Measurements from ENCODE around the gene HIC2. TPM values are rescaled to one million over a fixed set of nuclear protein-coding genes. Genes with fewer than 3 reads are reported as not detected.
"Not testable (repeated sequence)": the region's sequence is repeated elsewhere in the genome, so short reads cannot be mapped to it uniquely, and the experiment has no call there.

The HIC2 gene
- total RNA-seq, 1 donor from 2014 or later = 43.9 TPM

DNA sequence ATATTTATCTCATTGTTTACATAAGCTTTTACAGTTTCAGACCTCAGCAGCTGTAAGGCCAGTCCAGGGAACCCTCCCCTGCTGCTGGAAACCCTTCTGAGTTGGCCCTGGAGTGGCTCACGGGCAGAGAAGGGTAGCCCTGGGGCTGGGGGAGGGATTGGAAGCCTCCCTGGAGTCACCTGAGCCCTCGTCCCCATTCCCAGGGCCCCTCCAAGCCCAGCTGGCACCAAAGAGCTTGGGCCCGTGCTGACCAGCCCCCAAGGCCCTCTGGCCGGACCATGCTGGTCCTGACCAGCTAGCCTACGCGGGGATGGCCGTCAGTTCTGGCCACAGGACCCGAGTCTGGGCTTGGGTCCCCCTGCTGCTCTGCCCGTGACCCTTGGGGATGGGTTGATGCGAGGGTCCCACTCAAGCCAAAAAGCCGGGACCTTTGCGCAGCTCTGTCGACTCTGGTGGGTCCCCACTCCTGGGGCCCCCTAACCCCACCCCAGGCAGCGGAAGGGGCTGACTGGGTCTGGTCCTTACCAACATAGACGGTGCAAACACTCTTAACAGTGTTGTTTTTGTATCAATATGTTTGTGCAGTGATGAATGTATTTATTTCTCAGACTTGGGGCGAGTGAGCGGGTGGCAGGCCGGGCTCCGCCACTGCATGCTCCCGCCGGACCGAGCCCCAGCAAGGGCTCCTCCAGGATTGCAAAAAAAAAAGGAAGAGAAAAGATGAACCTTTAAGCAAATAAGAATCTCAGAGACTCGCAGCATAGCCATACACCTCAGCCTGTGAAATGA lies 32.6 kb downstream of the HIC2 start:
- H3K27me3 Mint-ChIP-seq = no peaks in the 10 kb centered on the region
- DNase-seq (ENCODE audit: low spot score, unreplicated experiment) = no peak

DNA sequence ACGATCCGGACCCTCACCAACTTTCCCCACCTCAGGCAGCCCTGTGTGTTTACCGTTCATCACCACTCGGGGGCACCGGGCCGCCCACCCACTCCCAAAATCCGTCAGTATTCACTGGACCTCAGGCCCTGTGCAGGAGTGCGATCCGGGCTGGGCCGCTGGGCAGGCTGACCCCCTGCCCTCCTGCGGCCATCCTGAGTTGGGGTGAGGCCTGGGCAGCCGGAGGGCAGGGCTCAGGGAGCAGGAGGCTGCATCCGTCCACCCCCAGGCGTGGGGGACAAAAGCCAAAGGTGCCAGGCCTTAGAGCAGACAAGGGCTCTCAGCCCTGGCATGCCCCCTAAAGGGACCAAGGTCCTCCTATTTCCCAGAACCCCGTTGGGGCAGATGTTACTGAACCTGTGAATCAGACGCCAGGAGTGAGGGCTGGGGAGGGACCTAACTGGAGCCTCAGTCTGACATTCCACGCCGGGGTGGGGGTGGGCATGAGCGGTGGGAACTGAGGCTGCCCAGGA lies 33.2 kb downstream of the HIC2 start:
- H3K9me3 Mint-ChIP-seq (ENCODE audit: low read depth) = no peaks in the 10 kb centered on the region
- peak; percentile 24 for TF ChIP-seq CTCF (IDR thresholded peaks at IDR 0.05; ENCODE audit: unreplicated experiment)
- no peak overlapping the region for H3K4me3 Mint-ChIP-seq (ENCODE audit: low read depth)
- no peak overlapping the region for H3K27ac Mint-ChIP-seq
- no peaks in the 10 kb centered on the region for H3K27me3 Mint-ChIP-seq
- H3K36me3 Mint-ChIP-seq (ENCODE audit: insufficient read depth) = peaks cover 3% of the 10 kb centered on the region
- DNase-seq (ENCODE audit: low spot score, unreplicated experiment) = no peak
- no peaks in the 10 kb centered on the region for H3K4me1 Mint-ChIP-seq (ENCODE audit: low read depth)

More for the DNA sequence above, 32.6 kb downstream of the HIC2 start:
- no peaks in the 10 kb centered on the region for H3K4me1 Mint-ChIP-seq (ENCODE audit: low read depth)
- no peak overlapping the region for H3K27ac Mint-ChIP-seq
- no peaks in the 10 kb centered on the region for H3K9me3 Mint-ChIP-seq (ENCODE audit: low read depth)
- H3K4me3 Mint-ChIP-seq (ENCODE audit: low read depth) = no peak overlapping the region
- TF ChIP-seq CTCF (IDR thresholded peaks at IDR 0.05; ENCODE audit: unreplicated experiment) = no peak
- H3K36me3 Mint-ChIP-seq (ENCODE audit: insufficient read depth) = peaks cover 3% of the 10 kb centered on the region

DNA sequence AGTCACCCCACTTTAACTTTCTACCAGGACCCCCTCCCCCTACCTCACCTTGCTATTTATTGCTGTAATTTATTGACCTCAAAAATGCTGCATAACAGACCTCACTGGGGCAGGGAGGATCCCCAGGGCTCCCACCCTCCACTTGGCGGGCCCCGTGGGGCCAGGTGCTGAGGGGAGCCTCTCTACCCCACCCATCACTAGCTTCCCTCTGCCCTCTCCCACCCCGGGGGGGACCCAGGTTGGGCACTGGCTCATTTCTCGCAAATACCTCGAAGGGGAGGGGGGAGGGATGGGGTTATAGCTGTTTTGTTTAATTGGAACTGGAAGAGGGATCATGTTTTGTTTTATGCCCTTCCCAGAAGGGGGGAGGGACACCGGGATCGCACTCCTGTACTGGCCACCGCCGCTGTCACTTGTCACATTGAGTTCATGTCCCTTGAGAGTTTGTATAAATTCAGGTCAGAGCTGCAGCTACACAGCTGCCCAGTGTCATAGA lies 33.7 kb downstream of the HIC2 start:
- no peak for TF ChIP-seq CTCF (IDR thresholded peaks at IDR 0.05; ENCODE audit: unreplicated experiment)
- H3K27me3 Mint-ChIP-seq = no peaks in the 10 kb centered on the region
- H3K27ac Mint-ChIP-seq = peak overlapping the region; percentile 52
- H3K36me3 Mint-ChIP-seq (ENCODE audit: insufficient read depth) = peaks cover 3% of the 10 kb centered on the region
- no peaks in the 10 kb centered on the region for H3K9me3 Mint-ChIP-seq (ENCODE audit: low read depth)
- no peaks in the 10 kb centered on the region for H3K4me1 Mint-ChIP-seq (ENCODE audit: low read depth)
- no peak for DNase-seq (ENCODE audit: low spot score, unreplicated experiment)
- no peak overlapping the region for H3K4me3 Mint-ChIP-seq (ENCODE audit: low read depth)

DNA sequence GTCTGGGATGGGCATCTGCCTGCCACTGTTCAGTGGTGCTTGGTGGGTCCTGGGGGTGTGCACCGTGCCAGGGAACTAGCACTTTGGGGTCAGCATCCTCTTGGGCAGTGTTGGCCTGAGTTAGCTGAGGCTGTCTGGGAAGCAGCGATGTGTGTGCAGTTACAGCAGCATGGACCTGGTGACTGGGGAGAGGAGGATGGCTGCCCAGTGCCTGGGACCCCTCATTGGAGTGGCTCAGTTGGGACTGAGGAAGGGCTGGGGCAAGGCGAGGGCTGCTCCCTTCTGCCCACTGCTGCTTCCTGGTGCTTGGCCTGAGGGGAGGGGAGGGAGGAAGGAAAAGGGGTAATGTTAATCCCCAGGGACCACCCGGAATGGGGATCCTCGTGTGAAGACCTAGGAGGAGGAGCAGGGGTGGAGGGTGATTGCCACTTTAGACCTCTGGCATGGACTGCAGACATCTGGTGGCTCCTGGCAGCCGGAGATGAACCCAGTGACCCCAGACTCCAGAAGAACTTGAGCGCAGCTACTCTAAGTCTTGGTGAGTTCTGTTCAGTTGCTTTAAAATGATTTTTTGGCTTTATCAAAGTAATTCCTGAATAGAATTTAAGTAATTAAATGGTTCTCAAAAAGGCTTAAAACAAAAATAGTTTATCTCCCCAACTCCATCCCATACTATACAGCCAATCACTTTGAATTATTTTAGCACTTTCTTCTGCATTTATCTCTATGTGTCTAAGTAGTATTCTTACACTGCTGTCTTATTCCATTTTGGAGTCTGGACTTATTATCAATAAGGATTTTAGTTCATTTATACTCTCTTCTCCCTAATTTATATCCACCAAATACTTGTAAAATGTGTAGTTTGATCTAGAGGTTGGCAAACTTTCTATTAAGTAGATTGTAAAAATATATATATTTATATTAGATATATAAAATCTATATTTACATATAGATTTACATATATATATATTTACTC lies 34.7 kb downstream of the HIC2 start:
- peaks cover 3% of the 10 kb centered on the region for H3K36me3 Mint-ChIP-seq (ENCODE audit: insufficient read depth)
- H3K4me1 Mint-ChIP-seq (ENCODE audit: low read depth) = peaks cover 4% of the 10 kb centered on the region
- no peaks in the 10 kb centered on the region for H3K9me3 Mint-ChIP-seq (ENCODE audit: low read depth)
- no peak for DNase-seq (ENCODE audit: low spot score, unreplicated experiment)
- H3K4me3 Mint-ChIP-seq (ENCODE audit: low read depth) = no peak overlapping the region
- no peak overlapping the region for H3K27ac Mint-ChIP-seq
- TF ChIP-seq CTCF (IDR thresholded peaks at IDR 0.05; ENCODE audit: unreplicated experiment) = no peak
- no peaks in the 10 kb centered on the region for H3K27me3 Mint-ChIP-seq

GRCh38 chr22:21452666-21453065 lies 35.5 kb downstream of the HIC2 start:
- not testable (repeated sequence) for H3K27me3 Mint-ChIP-seq; H3K36me3 Mint-ChIP-seq (ENCODE audit: insufficient read depth); H3K27ac Mint-ChIP-seq; DNase-seq (ENCODE audit: low spot score, unreplicated experiment); H3K4me3 Mint-ChIP-seq (ENCODE audit: low read depth); H3K9me3 Mint-ChIP-seq (ENCODE audit: low read depth)
- H3K4me1 Mint-ChIP-seq (ENCODE audit: low read depth) = peaks cover 12% of the 10 kb centered on the region

GRCh38 chr22:21454998-21455333 lies 37.8 kb downstream of the HIC2 start:
- not testable (repeated sequence) for H3K27me3 Mint-ChIP-seq; H3K9me3 Mint-ChIP-seq (ENCODE audit: low read depth); DNase-seq (ENCODE audit: low spot score, unreplicated experiment); H3K4me3 Mint-ChIP-seq (ENCODE audit: low read depth); H3K36me3 Mint-ChIP-seq (ENCODE audit: insufficient read depth)
- H3K27ac Mint-ChIP-seq = peak overlapping the region; percentile 83
- peaks cover 12% of the 10 kb centered on the region for H3K4me1 Mint-ChIP-seq (ENCODE audit: low read depth)
